ENCODE data around the gene MYO16.

- TF ChIP-seq ZNF274 (IDR thresholded peaks at IDR 0.05; ENCODE audit: low read depth, low read length) = no peak
- TF ChIP-seq YY1 (IDR thresholded peaks at IDR 0.05; ENCODE audit: insufficient read depth, insufficient read length) = no peak
Observed at GRCh38 chr13:109074436-109074835, 445.0 kb downstream of the MYO16 start.
